ENCODE measurements around the gene ABTB1. TPM values are rescaled to one million over a fixed set of nuclear protein-coding genes. Genes with fewer than 3 reads are reported as not detected.

ABTB1 gene
- total RNA-seq, 1 donor from 2014 or later: 42.0 TPM

DNA sequence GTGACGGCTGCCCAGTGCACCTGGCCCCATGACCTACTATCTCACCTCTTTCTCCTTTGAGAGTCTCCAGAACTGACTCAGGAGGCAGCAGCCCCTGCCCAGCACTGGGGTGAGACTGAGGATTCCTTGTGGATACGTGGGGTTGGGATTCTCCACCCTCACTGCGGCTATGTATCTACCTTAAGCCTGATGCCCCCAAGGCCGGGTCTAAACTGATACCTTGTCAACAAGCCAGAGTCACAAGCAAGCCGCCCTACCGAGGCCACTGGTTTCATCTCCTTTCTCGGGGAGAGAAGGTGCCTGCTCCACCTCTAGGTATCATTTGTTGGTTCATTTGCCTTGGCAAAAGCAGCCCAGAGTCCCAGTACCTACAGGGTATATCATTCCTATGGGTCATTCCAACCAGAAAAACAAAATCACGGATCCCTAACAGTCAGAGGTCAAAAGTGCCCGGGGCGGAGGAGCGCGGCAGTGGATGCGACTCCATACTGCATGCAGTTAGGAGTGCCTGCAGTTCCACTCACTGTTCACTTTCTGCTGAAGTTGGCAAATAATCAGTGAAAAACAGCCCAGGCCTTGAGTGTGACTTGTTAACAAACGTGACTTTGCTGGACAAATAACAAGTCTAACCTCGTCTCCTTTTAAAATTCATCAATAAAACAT is 47.5 kb downstream of the ABTB1 start:
- ChIA-PET POLR2A (no interaction called here), CTCF (no interaction called here)
- no peak overlapping the region for H3K4me3 Mint-ChIP-seq
- H3K27me3 Mint-ChIP-seq: no peaks in the 10 kb centered on the region
- TF ChIP-seq CTCF (IDR thresholded peaks at IDR 0.05): no peak
- no peak for ATAC-seq (ENCODE audit: low read depth)
- DNase-seq: no peak
- H3K36me3 Mint-ChIP-seq (ENCODE audit: low read depth): peaks cover 2% of the 10 kb centered on the region
- intact Hi-C loops (cut with micrococcal nuclease): no loop called here
- no peaks in the 10 kb centered on the region for H3K9me3 Mint-ChIP-seq
- no peaks in the 10 kb centered on the region for H3K4me1 Mint-ChIP-seq
- no peak overlapping the region for H3K27ac Mint-ChIP-seq

DNA sequence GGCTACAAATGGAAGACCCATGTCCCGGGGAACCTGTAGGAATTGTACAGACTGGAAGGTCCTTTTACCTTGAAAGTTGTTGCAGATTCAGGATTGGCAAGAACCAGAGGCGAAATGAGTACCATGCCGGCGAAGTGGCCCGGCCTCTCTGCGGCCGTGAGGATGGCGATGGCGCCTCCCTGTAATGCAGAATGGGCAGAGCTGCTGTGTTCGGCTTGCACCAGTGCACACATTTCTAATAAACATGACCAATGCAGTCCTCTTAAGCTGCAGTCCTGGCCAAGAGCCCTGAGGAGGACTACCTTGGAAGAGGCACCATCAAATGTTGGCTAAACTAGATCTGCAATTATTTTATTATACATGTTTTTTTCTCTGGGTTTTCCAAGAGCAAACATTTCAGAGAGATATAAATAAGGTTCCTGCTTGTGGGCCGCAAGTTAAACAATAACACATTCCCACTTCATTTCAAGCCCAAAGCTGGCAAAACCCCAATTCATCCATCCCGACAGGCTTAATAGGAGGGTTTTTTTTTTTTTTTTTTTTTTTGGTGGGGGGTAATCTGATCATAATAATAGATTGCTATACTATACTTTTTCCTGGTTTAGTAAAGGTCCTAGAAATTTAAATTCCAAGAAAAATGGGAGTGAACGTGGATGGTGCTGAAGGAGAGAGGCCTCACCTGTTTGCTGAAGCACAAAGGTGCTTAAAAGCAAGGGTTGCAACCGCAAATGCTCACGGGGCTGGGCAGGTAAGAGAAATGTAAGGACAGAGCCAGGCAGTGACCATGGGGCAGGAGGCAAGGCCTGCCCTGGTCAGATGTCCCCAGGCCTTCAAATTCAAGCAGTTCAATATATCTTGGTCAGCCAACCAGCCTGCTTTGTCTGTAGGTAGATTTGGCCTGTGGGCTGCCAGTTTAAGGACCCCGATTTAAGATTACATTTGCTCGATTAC is 48.5 kb downstream of the ABTB1 start:
- Mint-ChIP-seq H3K36me3 (ENCODE audit: low read depth) (peaks cover 2% of the 10 kb centered on the region), H3K27ac (no peak overlapping the region), H3K4me3 (no peak overlapping the region), H3K9me3 (no peaks in the 10 kb centered on the region), H3K4me1 (no peaks in the 10 kb centered on the region), H3K27me3 (no peaks in the 10 kb centered on the region)
- intact Hi-C loops (cut with micrococcal nuclease): no loop called here
- POLR2A ChIA-PET: no interaction called here
- no peak for DNase-seq
- no peak for TF ChIP-seq CTCF (IDR thresholded peaks at IDR 0.05)
- ATAC-seq (ENCODE audit: low read depth): no peak
- CTCF ChIA-PET: no interaction called here

DNA sequence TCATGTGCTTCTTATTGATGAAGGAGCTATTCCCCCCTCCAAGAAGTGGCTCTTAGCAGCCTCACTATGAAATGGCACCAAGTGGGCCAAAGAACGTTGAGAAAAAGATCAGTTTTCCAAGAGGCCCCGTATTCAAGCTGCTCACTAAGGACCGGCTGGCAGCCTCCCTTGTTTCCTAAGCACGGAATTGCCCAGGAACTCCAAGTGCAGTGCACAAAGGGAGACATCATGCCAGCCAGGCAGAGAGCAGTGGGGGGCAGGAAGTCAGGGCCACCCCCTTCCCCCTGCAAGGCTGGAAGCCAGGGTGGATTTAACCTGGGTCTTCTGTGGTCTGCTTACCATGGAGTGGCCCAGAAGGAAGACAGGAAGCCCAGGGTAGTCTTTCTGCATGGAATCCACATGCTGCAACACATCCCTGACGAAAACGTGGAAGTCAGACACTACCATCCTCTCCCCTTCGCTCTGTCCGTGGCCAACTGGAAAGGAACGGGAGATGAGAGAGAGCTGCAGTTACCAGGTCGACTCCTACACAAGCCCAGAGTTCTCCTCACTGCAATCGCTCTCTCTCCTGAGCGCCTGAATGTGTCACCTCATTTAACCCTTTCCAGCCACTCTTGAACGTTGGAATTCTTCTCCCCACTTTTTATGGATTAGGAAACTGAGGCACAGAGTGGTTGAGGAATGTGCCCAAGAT is 49.5 kb downstream of the ABTB1 start:
- CTCF ChIA-PET: no interaction called here
- intact Hi-C loops (cut with micrococcal nuclease): no loop called here

GRCh38 chr3:127723011-127723567 is 50.3 kb downstream of the ABTB1 start:
- Mint-ChIP-seq H3K4me1 (peaks cover 2% of the 10 kb centered on the region), H3K36me3 (ENCODE audit: low read depth) (peaks cover 2% of the 10 kb centered on the region), H3K27ac (no peak overlapping the region), H3K9me3 (no peaks in the 10 kb centered on the region), H3K4me3 (no peak overlapping the region), H3K27me3 (no peaks in the 10 kb centered on the region)
- POLR2A ChIA-PET: no interaction called here
- DNase-seq: no peak
- intact Hi-C loops (cut with micrococcal nuclease): no loop called here
- no peak for ATAC-seq (ENCODE audit: low read depth)
- CTCF ChIA-PET: no interaction called here
- TF ChIP-seq CTCF (IDR thresholded peaks at IDR 0.05): no peak

More for the DNA sequence above, 49.5 kb downstream of the ABTB1 start:
- Mint-ChIP-seq H3K9me3 (no peaks in the 10 kb centered on the region), H3K4me3 (no peak overlapping the region), H3K36me3 (ENCODE audit: low read depth) (peaks cover 2% of the 10 kb centered on the region), H3K4me1 (peaks cover 2% of the 10 kb centered on the region), H3K27me3 (no peaks in the 10 kb centered on the region), H3K27ac (no peak overlapping the region)
- no peak for TF ChIP-seq CTCF (IDR thresholded peaks at IDR 0.05)
- DNase-seq (no peak), ATAC-seq (ENCODE audit: low read depth) (no peak)
- POLR2A ChIA-PET: no interaction called here

- TF ChIP-seq CTCF (IDR thresholded peaks at IDR 0.05): no peak
- Mint-ChIP-seq H3K4me3 (no peak overlapping the region), H3K27me3 (no peaks in the 10 kb centered on the region), H3K4me1 (peaks cover 12% of the 10 kb centered on the region), H3K36me3 (ENCODE audit: low read depth) (no peaks in the 10 kb centered on the region), H3K27ac (no peak overlapping the region), H3K9me3 (no peaks in the 10 kb centered on the region)
- intact Hi-C loops (cut with micrococcal nuclease): no loop called here
- ATAC-seq (ENCODE audit: low read depth) (no peak), DNase-seq (no peak)
- ChIA-PET POLR2A (no interaction called here), CTCF (no interaction called here)
Measured at GRCh38 chr3:127726894-127727293, 54.1 kb downstream of the ABTB1 start.

Measured in activated B cell treated with CpG ODN at 0.5 μM for 24 hours (primary cell).